Hematopoietic multipotent progenitor cell treated with erythropoietin and hydrocortisone succinate and interleukin-3 and kit ligand, for 15 days (in vitro differentiated cells): Measurements from ENCODE around the gene LGALS13.

Source experiments
- DNase-seq: peaks from one replicate; pipeline ENCODE4 v3.0.0-alpha.2; 2015; ENCODE audit warnings: low spot score

LGALS13 gene

GRCh38 chr19:39602224-39602623 lies at the start of gene LGALS13:
Gene LGALS13 (plus strand): TSS chr19:39602524. CDS start chr19:39602569, 45 bp downstream.
- no peak for DNase-seq

- no peak for DNase-seq
Observed at GRCh38 chr19:39553082-39553652, 49.2 kb upstream of the LGALS13 start.

- no peak for DNase-seq
Observed at GRCh38 chr19:39554701-39555311, 47.5 kb upstream of the LGALS13 start.

GRCh38 chr19:39555883-39556282 lies 46.4 kb upstream of the LGALS13 start:
- DNase-seq, result no peak

GRCh38 chr19:39557811-39558623 lies 44.3 kb upstream of the LGALS13 start:
- DNase-seq, result no peak

GRCh38 chr19:39558624-39559117 lies 43.7 kb upstream of the LGALS13 start:
- no peak for DNase-seq

- no peak for DNase-seq
Observed at GRCh38 chr19:39563408-39563807, 38.9 kb upstream of the LGALS13 start.

GRCh38 chr19:39566064-39566463 lies 36.3 kb upstream of the LGALS13 start:
- no peak for DNase-seq

- DNase-seq, result no peak
Observed at GRCh38 chr19:39568604-39569003, 33.7 kb upstream of the LGALS13 start.

- DNase-seq, result no peak
Observed at GRCh38 chr19:39582442-39582841, 19.9 kb upstream of the LGALS13 start.

GRCh38 chr19:39582891-39583625 lies 19.3 kb upstream of the LGALS13 start:
- no peak for DNase-seq

- DNase-seq, result no peak
Observed at GRCh38 chr19:39587496-39587895, 14.8 kb upstream of the LGALS13 start.

- no peak for DNase-seq
Observed at GRCh38 chr19:39588066-39588465, 14.3 kb upstream of the LGALS13 start.

- DNase-seq, result no peak
Observed at GRCh38 chr19:39590265-39590664, 12.1 kb upstream of the LGALS13 start.

GRCh38 chr19:39592381-39592780 lies 9.9 kb upstream of the LGALS13 start:
- no peak for DNase-seq

GRCh38 chr19:39595950-39596349 lies 6.4 kb upstream of the LGALS13 start:
- DNase-seq, result no peak

GRCh38 chr19:39596911-39597310 lies 5.4 kb upstream of the LGALS13 start:
- no peak for DNase-seq

- DNase-seq, result no peak
Observed at GRCh38 chr19:39599116-39599515, 3.2 kb upstream of the LGALS13 start.

- no peak for DNase-seq
Observed at GRCh38 chr19:39603825-39604224, 1.5 kb downstream of the LGALS13 start.

- DNase-seq, result no peak
Observed at GRCh38 chr19:39607021-39607420, 4.7 kb downstream of the LGALS13 start.

GRCh38 chr19:39607561-39607960 lies 5.2 kb downstream of the LGALS13 start:
- no peak for DNase-seq

- DNase-seq, result no peak
Observed at GRCh38 chr19:39613597-39613996, 11.3 kb downstream of the LGALS13 start.
